Activated T-cell treated with anti-CD3 and anti-CD28 coated beads, Interleukin-2, amount 50 U/mL, for 24 hours (primary cell): ENCODE data around the gene AURKAIP1.
"Not testable (repeated sequence)": the region's sequence is repeated elsewhere in the genome, so short reads cannot be mapped to it uniquely, and the experiment has no call there.

Source experiments
- DNase-seq: peaks from one replicate; pipeline ENCODE4 v3.0.0-alpha.2; 2020
- H3K27ac Mint-ChIP-seq: 2 replicates; pipeline ENCODE4 v1.8.0; 2020; ENCODE audit warnings: mild to moderate bottlenecking, mixed read lengths
- H3K27me3 Mint-ChIP-seq: 2 replicates; pipeline ENCODE4 v1.8.0; 2020; ENCODE audit warnings: mixed read lengths
- H3K36me3 Mint-ChIP-seq: 2 replicates; pipeline ENCODE4 v1.8.0; 2020; ENCODE audit warnings: low read depth, mixed read lengths
- H3K4me1 Mint-ChIP-seq: 2 replicates; pipeline ENCODE4 v1.8.0; 2020; ENCODE audit warnings: low read depth, mixed read lengths
- H3K4me3 Mint-ChIP-seq: 2 replicates; pipeline ENCODE4 v1.8.0; 2020; ENCODE audit warnings: mild to moderate bottlenecking, moderate library complexity, mixed read lengths
- H3K9me3 Mint-ChIP-seq: 2 replicates; pipeline ENCODE4 v1.8.0; 2020; ENCODE audit warnings: mixed read lengths

The AURKAIP1 gene

GRCh38 chr1:1381294-1381693 lies 6.3 kb upstream of the AURKAIP1 start:
- no peaks in the 10 kb centered on the region for H3K9me3 Mint-ChIP-seq

GRCh38 chr1:1380860-1381259 lies 5.9 kb upstream of the AURKAIP1 start:
- Mint-ChIP-seq H3K4me1 (peaks cover 7% of the 10 kb centered on the region), H3K9me3 (no peaks in the 10 kb centered on the region), H3K4me3 (no peak overlapping the region), H3K27ac (no peak overlapping the region), H3K27me3 (no peaks in the 10 kb centered on the region), H3K36me3 (peaks cover 31% of the 10 kb centered on the region)
- no peak for DNase-seq

More at GRCh38 chr1:1381294-1381693, 6.3 kb upstream of the AURKAIP1 start:
- no peak for DNase-seq
- Mint-ChIP-seq H3K36me3 (peaks cover 36% of the 10 kb centered on the region), H3K27ac (no peak overlapping the region), H3K27me3 (no peaks in the 10 kb centered on the region), H3K4me3 (no peak overlapping the region), H3K4me1 (peaks cover 4% of the 10 kb centered on the region)

- H3K4me3 Mint-ChIP-seq: no peak overlapping the region
- DNase-seq: no peak
- peaks cover 40% of the 10 kb centered on the region for H3K36me3 Mint-ChIP-seq
- H3K9me3 Mint-ChIP-seq: no peaks in the 10 kb centered on the region
- H3K27me3 Mint-ChIP-seq: no peaks in the 10 kb centered on the region
- no peak overlapping the region for H3K27ac Mint-ChIP-seq
- H3K4me1 Mint-ChIP-seq: peaks cover 22% of the 10 kb centered on the region
These were observed 2.7 kb upstream of the AURKAIP1 start for GRCh38 chr1:1377540-1378205.

- Mint-ChIP-seq H3K27me3 (no peaks in the 10 kb centered on the region), H3K4me1 (peaks cover 31% of the 10 kb centered on the region), H3K36me3 (peaks cover 38% of the 10 kb centered on the region), H3K4me3 (peak overlapping the region; percentile 90), H3K27ac (peak overlapping the region; percentile 87), H3K9me3 (no peaks in the 10 kb centered on the region)
- no peak for DNase-seq
These were observed 1.7 kb upstream of the AURKAIP1 start for GRCh38 chr1:1376551-1377226.

- H3K27me3 Mint-ChIP-seq: no peaks in the 10 kb centered on the region
- H3K4me3 Mint-ChIP-seq: peak overlapping the region; percentile 90
- peak overlapping the region; percentile 96 for H3K27ac Mint-ChIP-seq
- H3K9me3 Mint-ChIP-seq: no peaks in the 10 kb centered on the region
- peaks cover 35% of the 10 kb centered on the region for H3K36me3 Mint-ChIP-seq
- H3K4me1 Mint-ChIP-seq: peaks cover 39% of the 10 kb centered on the region
- peak; percentile 40 for DNase-seq
These were observed 448 bp downstream of the AURKAIP1 start for GRCh38 chr1:1374589-1374928.

- H3K27ac Mint-ChIP-seq: peak overlapping the region; percentile 96
- no peak for DNase-seq
- peaks cover 39% of the 10 kb centered on the region for H3K4me1 Mint-ChIP-seq
- peak overlapping the region; percentile 90 for H3K4me3 Mint-ChIP-seq
- H3K36me3 Mint-ChIP-seq: peaks cover 35% of the 10 kb centered on the region
- no peaks in the 10 kb centered on the region for H3K9me3 Mint-ChIP-seq
- no peaks in the 10 kb centered on the region for H3K27me3 Mint-ChIP-seq
These were observed 1.0 kb downstream of the AURKAIP1 start for GRCh38 chr1:1373815-1374588.

- Mint-ChIP-seq H3K27me3 (no peaks in the 10 kb centered on the region), H3K9me3 (no peaks in the 10 kb centered on the region), H3K27ac (peak overlapping the region; percentile 96), H3K4me3 (peak overlapping the region; percentile 90), H3K36me3 (peaks cover 33% of the 10 kb centered on the region), H3K4me1 (peaks cover 39% of the 10 kb centered on the region)
- DNase-seq: no peak
These were observed 1.8 kb downstream of the AURKAIP1 start for GRCh38 chr1:1373051-1373814.

GRCh38 chr1:1371746-1372711 lies 3.0 kb downstream of the AURKAIP1 start:
- peak overlapping the region; percentile 60 for H3K4me3 Mint-ChIP-seq
- peaks cover 39% of the 10 kb centered on the region for H3K4me1 Mint-ChIP-seq
- H3K27me3 Mint-ChIP-seq: no peaks in the 10 kb centered on the region
- DNase-seq: peak; percentile 89
- peak overlapping the region; percentile 79 for H3K27ac Mint-ChIP-seq
- peaks cover 30% of the 10 kb centered on the region for H3K36me3 Mint-ChIP-seq
- no peaks in the 10 kb centered on the region for H3K9me3 Mint-ChIP-seq

- Mint-ChIP-seq H3K9me3 (no peaks in the 10 kb centered on the region), H3K27ac (no peak overlapping the region), H3K4me3 (no peak overlapping the region), H3K4me1 (peaks cover 36% of the 10 kb centered on the region), H3K36me3 (peaks cover 26% of the 10 kb centered on the region), H3K27me3 (no peaks in the 10 kb centered on the region)
- no peak for DNase-seq
These were observed 3.7 kb downstream of the AURKAIP1 start for GRCh38 chr1:1371364-1371745.

- H3K4me3 Mint-ChIP-seq: no peak overlapping the region
- H3K9me3 Mint-ChIP-seq: no peaks in the 10 kb centered on the region
- no peaks in the 10 kb centered on the region for H3K27me3 Mint-ChIP-seq
- H3K36me3 Mint-ChIP-seq: peaks cover 26% of the 10 kb centered on the region
- H3K27ac Mint-ChIP-seq: no peak overlapping the region
- DNase-seq: no peak
- peaks cover 32% of the 10 kb centered on the region for H3K4me1 Mint-ChIP-seq
These were observed 4.2 kb downstream of the AURKAIP1 start for GRCh38 chr1:1370771-1371300.

- H3K4me1 Mint-ChIP-seq: peaks cover 30% of the 10 kb centered on the region
- not testable (repeated sequence) for H3K4me3 Mint-ChIP-seq, H3K27ac Mint-ChIP-seq, H3K27me3 Mint-ChIP-seq, H3K9me3 Mint-ChIP-seq, DNase-seq
- peaks cover 22% of the 10 kb centered on the region for H3K36me3 Mint-ChIP-seq
These were observed 4.9 kb downstream of the AURKAIP1 start for GRCh38 chr1:1370094-1370493.

- Mint-ChIP-seq H3K4me1 (peaks cover 13% of the 10 kb centered on the region), H3K27ac (no peak overlapping the region), H3K36me3 (peaks cover 2% of the 10 kb centered on the region), H3K4me3 (no peak overlapping the region), H3K9me3 (no peaks in the 10 kb centered on the region), H3K27me3 (no peaks in the 10 kb centered on the region)
- DNase-seq: no peak
These were observed 7.7 kb downstream of the AURKAIP1 start for GRCh38 chr1:1367315-1367714.

GRCh38 chr1:1366699-1367066 lies 8.3 kb downstream of the AURKAIP1 start:
- no peaks in the 10 kb centered on the region for H3K9me3 Mint-ChIP-seq
- DNase-seq: no peak
- H3K27ac Mint-ChIP-seq: no peak overlapping the region
- H3K27me3 Mint-ChIP-seq: peaks cover 2% of the 10 kb centered on the region
- H3K36me3 Mint-ChIP-seq: no peaks in the 10 kb centered on the region
- no peak overlapping the region for H3K4me3 Mint-ChIP-seq
- peaks cover 8% of the 10 kb centered on the region for H3K4me1 Mint-ChIP-seq
